NCI-H524 (cell line): ENCODE measurements around the gene MCC.

Experiments
- DNase-seq, 2 experiments: peaks; one replicate each; lab custom pipeline; 2025; lab: John Stamatoyannopoulos, UW

MCC gene

GRCh38 chr5:113031104-113031503 is 457.1 kb downstream of the MCC start:
- DNase-seq: no peak

- no peak for DNase-seq
Observed at GRCh38 chr5:113029614-113030013, 458.6 kb downstream of the MCC start.

GRCh38 chr5:113027431-113027830 is 460.8 kb downstream of the MCC start:
- no peak for DNase-seq

GRCh38 chr5:113027015-113027414 is 461.2 kb downstream of the MCC start:
- DNase-seq: no peak

- DNase-seq: no peak
Observed at GRCh38 chr5:113026211-113026610, 462.0 kb downstream of the MCC start.

GRCh38 chr5:113025596-113025995 is 462.7 kb downstream of the MCC start:
- no peak for DNase-seq

- no peak for DNase-seq
Observed at GRCh38 chr5:113024076-113024697, 464.1 kb downstream of the MCC start.

GRCh38 chr5:113022661-113023060 is 465.6 kb downstream of the MCC start:
- no peak for DNase-seq

- no peak for DNase-seq
Observed at GRCh38 chr5:113020461-113021273, 467.6 kb downstream of the MCC start.

- no peak for DNase-seq
Observed at GRCh38 chr5:113017881-113018635, 470.2 kb downstream of the MCC start.

- DNase-seq: no peak
Observed at GRCh38 chr5:113005454-113005853, 482.8 kb downstream of the MCC start.

GRCh38 chr5:113003763-113004162 is 484.5 kb downstream of the MCC start:
- DNase-seq: no peak

- DNase-seq: no peak
Observed at GRCh38 chr5:113002423-113002822, 485.8 kb downstream of the MCC start.

- DNase-seq: no peak
Observed at GRCh38 chr5:113000466-113000865, 487.8 kb downstream of the MCC start.

- DNase-seq: no peak
Observed at GRCh38 chr5:112998296-112998695, 490.0 kb downstream of the MCC start.

- DNase-seq: no peak
Observed at GRCh38 chr5:112996830-112997374, 491.4 kb downstream of the MCC start.

- DNase-seq: peak; percentile 33 to 75
Observed at GRCh38 chr5:112995764-112996618, 492.3 kb downstream of the MCC start.

GRCh38 chr5:112986224-112986623 is 502.0 kb downstream of the MCC start:
- peak in 1 of 2 experiments; percentile 53 for DNase-seq

GRCh38 chr5:112983363-112983762 is 504.9 kb downstream of the MCC start:
- DNase-seq: no peak

GRCh38 chr5:112979723-112980122 is 508.5 kb downstream of the MCC start:
- no peak for DNase-seq

- DNase-seq: no peak
Observed at GRCh38 chr5:112978836-112979235, 509.4 kb downstream of the MCC start.

GRCh38 chr5:112977440-112977861 is 510.8 kb downstream of the MCC start:
- peak in 1 of 2 experiments; percentile 10 for DNase-seq
